Hepatocyte (in vitro differentiated cells): ENCODE results near the gene SLC43A1.

Experiments
- CTCF ChIP-seq: fragments of 200-600 bp; sonication (generic); IDR thresholded peaks from 2 replicates; pipeline ENCODE4 v1.5.1; 2016; ENCODE audit warnings: antibody characterized with exemption, mild to moderate bottlenecking; ENCODE audit not compliant: poor library complexity
- EZH2phosphoT487 ChIP-seq: fragments of 200-600 bp; sonication (generic); IDR thresholded peaks from one replicate; pipeline ENCODE4 v1.6.1; 2018; ENCODE audit warnings: antibody characterized with exemption, mild to moderate bottlenecking, low read depth, moderate library complexity; ENCODE audit not compliant: unreplicated experiment, severe bottlenecking

- TF ChIP-seq EZH2phosphoT487 (no peak), CTCF (no peak)
Observed at GRCh38 chr11:57463671-57464538, 51.6 kb downstream of the SLC43A1 start.
